ENCODE measurements around the gene IDUA. TPM values are rescaled to one million over a fixed set of nuclear protein-coding genes. Genes with fewer than 3 reads are reported as not detected.
"Not testable (repeated sequence)": the region's sequence is repeated elsewhere in the genome, so short reads cannot be mapped to it uniquely, and the experiment has no call there.

The IDUA gene
- total RNA-seq, 4 donors from 2014 or later = 6.0 to 13.4 (median 11.1) TPM

GRCh38 chr4:970854-971520 is 15.9 kb upstream of the IDUA start:
- no peak overlapping the region for H3K4me3 ChIP-seq (ENCODE audit: low read depth, poor library complexity, severe bottlenecking)
- no peak for DNase-seq (ENCODE audit: low spot score in 2 of 2)
- TF ChIP-seq POLR2A (IDR thresholded peaks at IDR 0.05) = no peak
- no peak for TF ChIP-seq CTCF (IDR thresholded peaks at IDR 0.05)
- WGBS, 2 donors = 65% methylated on average over 15 to 17 of the region's 17 CpGs
- intact Hi-C loops (cut with DNase I; ENCODE audit: low total_unique reads) = no loop called here

- WGBS, 2 donors = 37 to 44% methylated on average over 11 to 21 of the region's 24 CpGs
- H3K4me3 ChIP-seq (ENCODE audit: low read depth, poor library complexity, severe bottlenecking) = no peak overlapping the region
- no peak for DNase-seq (ENCODE audit: low spot score in 2 of 2)
- intact Hi-C loops (cut with DNase I; ENCODE audit: low total_unique reads) = no loop called here
- TF ChIP-seq POLR2A (IDR thresholded peaks at IDR 0.05) = no peak
- TF ChIP-seq CTCF (IDR thresholded peaks at IDR 0.05) = no peak
Measured at GRCh38 chr4:971666-972500, 15.0 kb upstream of the IDUA start.

GRCh38 chr4:972651-973424 is 14.0 kb upstream of the IDUA start:
- WGBS, 2 donors = 0% methylated on average over 11 of the region's 65 CpGs; no CpG with 5 or more reads in 1 of the 2 donors
- intact Hi-C loops (cut with DNase I; ENCODE audit: low total_unique reads) = no loop called here
- DNase-seq (ENCODE audit: low spot score in 2 of 2) = no peak
- H3K4me3 ChIP-seq (ENCODE audit: low read depth, poor library complexity, severe bottlenecking) = peak overlapping the region; percentile 67
- TF ChIP-seq POLR2A (IDR thresholded peaks at IDR 0.05) (no peak), CTCF (IDR thresholded peaks at IDR 0.05) (no peak)

GRCh38 chr4:973431-974397 is 13.1 kb upstream of the IDUA start, which contains the start of gene DGKQ:
Gene DGKQ (minus strand): TSS chr4:973569. CDS start chr4:973482, 87 bp downstream.
- peak within 1 kb of the TSS; percentile 67 for H3K4me3 ChIP-seq (ENCODE audit: low read depth, poor library complexity, severe bottlenecking)
- TF ChIP-seq CTCF (IDR thresholded peaks at IDR 0.05) = no peak
- no peak for TF ChIP-seq POLR2A (IDR thresholded peaks at IDR 0.05)
- WGBS, 2 donors = 34 to 45% methylated on average over 24 to 61 of the region's 123 CpGs
- intact Hi-C loops (cut with DNase I; ENCODE audit: low total_unique reads) = no loop called here
- DNase-seq (ENCODE audit: low spot score in 2 of 2) = peak; percentile 77 to 96

GRCh38 chr4:974668-975067 is 12.2 kb upstream of the IDUA start:
- WGBS, 2 donors = 79 to 80% methylated on average over 4 to 8 of the region's 9 CpGs
- TF ChIP-seq CTCF (IDR thresholded peaks at IDR 0.05) = no peak
- TF ChIP-seq POLR2A (IDR thresholded peaks at IDR 0.05) = no peak
- H3K4me3 ChIP-seq (ENCODE audit: low read depth, poor library complexity, severe bottlenecking) = no peak overlapping the region
- no peak for DNase-seq (ENCODE audit: low spot score in 2 of 2)
- intact Hi-C loops (cut with DNase I; ENCODE audit: low total_unique reads) = no loop called here

GRCh38 chr4:976016-976415 is 10.8 kb upstream of the IDUA start:
- H3K4me3 ChIP-seq (ENCODE audit: low read depth, poor library complexity, severe bottlenecking); intact Hi-C loops (cut with DNase I; ENCODE audit: low total_unique reads); DNase-seq (ENCODE audit: low spot score in 2 of 2): not testable (repeated sequence)
- WGBS, 2 donors = 90 to 94% methylated on average over 4 to 13 of the region's 25 CpGs
